ENCODE measurements around the gene BTBD18. TPM values are rescaled to one million over a fixed set of nuclear protein-coding genes. Genes with fewer than 3 reads are reported as not detected.

The BTBD18 gene
- total and polyA plus RNA-seq, 2 donors (not counting 1 experiment from before 2014, with no cell fraction given) = not detected

GRCh38 chr11:57787920-57788702, 36.5 kb upstream of the BTBD18 start:
- no peak overlapping the region for H3K27ac ChIP-seq (ENCODE audit: insufficient read depth, low read length)
- no peaks in the 10 kb centered on the region for H3K9me3 ChIP-seq (ENCODE audit: control insufficient read depth, insufficient read depth, low read depth, low read length)
- H3K9ac ChIP-seq (ENCODE audit: insufficient read depth, low read length) = no peak overlapping the region
- H4K20me1 ChIP-seq (ENCODE audit: control insufficient read depth, extremely low read depth, insufficient read depth, low read length) = no peaks in the 10 kb centered on the region
- TF ChIP-seq EZH2 (IDR thresholded peaks at IDR 0.05; ENCODE audit: low read length, missing control alignments) (no peak), CTCF (conservative IDR thresholded peaks at IDR 0.05 in 1 of 2, IDR thresholded peaks at IDR 0.05 in 1 of 2; ENCODE audit: low read depth in 1 of 2, low read length in 2 of 2) (no peak)
- peaks cover 6% of the 10 kb centered on the region for H3K4me1 ChIP-seq (ENCODE audit: control insufficient read depth, extremely low read depth, insufficient read depth, low read length)
- no peak overlapping the region for H3K4me3 ChIP-seq (replicated peaks in 1 of 4; ENCODE audit: control extremely low read depth in 1 of 4, insufficient read depth in 1 of 4, low read depth in 3 of 4, low read length in 4 of 4)
- H2AFZ ChIP-seq (ENCODE audit: low read length) = no peak overlapping the region
- peaks cover 7% of the 10 kb centered on the region for H3K36me3 ChIP-seq (ENCODE audit: control insufficient read depth, insufficient read depth, low read length)
- H3K79me2 ChIP-seq (ENCODE audit: control insufficient read depth, insufficient read depth, low read length) = peaks cover 89% of the 10 kb centered on the region
- H3K27me3 ChIP-seq (ENCODE audit: control insufficient read depth, insufficient read depth, low read length) = no peaks in the 10 kb centered on the region
- DNase-seq (ENCODE audit: low read depth in 2 of 2) = no peak
- H3K4me2 ChIP-seq (ENCODE audit: extremely low read depth, insufficient read depth, low read length) = no peak overlapping the region

- H4K20me1 ChIP-seq (ENCODE audit: control insufficient read depth, extremely low read depth, insufficient read depth, low read length) = no peaks in the 10 kb centered on the region
- no peak overlapping the region for H3K9ac ChIP-seq (ENCODE audit: insufficient read depth, low read length)
- no peak overlapping the region for H3K4me2 ChIP-seq (ENCODE audit: extremely low read depth, insufficient read depth, low read length)
- peaks cover 87% of the 10 kb centered on the region for H3K79me2 ChIP-seq (ENCODE audit: control insufficient read depth, insufficient read depth, low read length)
- H3K27ac ChIP-seq (ENCODE audit: insufficient read depth, low read length) = no peak overlapping the region
- H2AFZ ChIP-seq (ENCODE audit: low read length) = no peak overlapping the region
- TF ChIP-seq CTCF (conservative IDR thresholded peaks at IDR 0.05 in 1 of 2, IDR thresholded peaks at IDR 0.05 in 1 of 2; ENCODE audit: low read depth in 1 of 2, low read length in 2 of 2) (no peak), EZH2 (IDR thresholded peaks at IDR 0.05; ENCODE audit: low read length, missing control alignments) (no peak)
- H3K36me3 ChIP-seq (ENCODE audit: control insufficient read depth, insufficient read depth, low read length) = peaks cover 7% of the 10 kb centered on the region
- H3K4me3 ChIP-seq (replicated peaks in 1 of 4; ENCODE audit: control extremely low read depth in 1 of 4, insufficient read depth in 1 of 4, low read depth in 3 of 4, low read length in 4 of 4) = no peak overlapping the region
- peaks cover 3% of the 10 kb centered on the region for H3K4me1 ChIP-seq (ENCODE audit: control insufficient read depth, extremely low read depth, insufficient read depth, low read length)
- H3K9me3 ChIP-seq (ENCODE audit: control insufficient read depth, insufficient read depth, low read depth, low read length) = no peaks in the 10 kb centered on the region
- no peaks in the 10 kb centered on the region for H3K27me3 ChIP-seq (ENCODE audit: control insufficient read depth, insufficient read depth, low read length)
- no peak for DNase-seq (ENCODE audit: low read depth in 2 of 2)
These were observed 35.5 kb upstream of the BTBD18 start for GRCh38 chr11:57787006-57787604.

GRCh38 chr11:57786436-57786835, 34.8 kb upstream of the BTBD18 start:
- Histone ChIP-seq H3K4me3 (replicated peaks in 1 of 4; ENCODE audit: control extremely low read depth in 1 of 4, insufficient read depth in 1 of 4, low read depth in 3 of 4, low read length in 4 of 4) (no peak overlapping the region), H2AFZ (ENCODE audit: low read length) (no peak overlapping the region), H3K4me2 (ENCODE audit: extremely low read depth, insufficient read depth, low read length) (no peak overlapping the region), H3K27ac (ENCODE audit: insufficient read depth, low read length) (no peak overlapping the region), H3K9me3 (ENCODE audit: control insufficient read depth, insufficient read depth, low read depth, low read length) (no peaks in the 10 kb centered on the region), H3K27me3 (ENCODE audit: control insufficient read depth, insufficient read depth, low read length) (no peaks in the 10 kb centered on the region), H3K79me2 (ENCODE audit: control insufficient read depth, insufficient read depth, low read length) (peaks cover 87% of the 10 kb centered on the region), H3K36me3 (ENCODE audit: control insufficient read depth, insufficient read depth, low read length) (peaks cover 2% of the 10 kb centered on the region), H3K4me1 (ENCODE audit: control insufficient read depth, extremely low read depth, insufficient read depth, low read length) (peaks cover 5% of the 10 kb centered on the region), H4K20me1 (ENCODE audit: control insufficient read depth, extremely low read depth, insufficient read depth, low read length) (peaks cover under 1% of the 10 kb centered on the region), H3K9ac (ENCODE audit: insufficient read depth, low read length) (no peak overlapping the region)
- DNase-seq (ENCODE audit: low read depth in 2 of 2) = peak in 1 of 2 donors; percentile 62
- TF ChIP-seq EZH2 (IDR thresholded peaks at IDR 0.05; ENCODE audit: low read length, missing control alignments) = no peak
- TF ChIP-seq CTCF (conservative IDR thresholded peaks at IDR 0.05 in 1 of 2, IDR thresholded peaks at IDR 0.05 in 1 of 2; ENCODE audit: low read depth in 1 of 2, low read length in 2 of 2) = no peak

Measured in fibroblast of lung (primary cell).